Activated naive CD8-positive, alpha-beta T cell treated with anti-CD3 and anti-CD28 coated beads, Interleukin-2, amount 10 ng/mL, durations not matched to agents 7 days and 5 days (primary cell): ENCODE data around the gene LRBA. TPM values are rescaled to one million over a fixed set of nuclear protein-coding genes. Genes with fewer than 3 reads are reported as not detected.

Source experiments
- ATAC-seq: fragments of 150-1000 bp; cut with Tn5 transposase; one replicate; pipeline ENCODE4 v1.10.0; 2021; ENCODE audit warnings: low read depth, moderate library complexity
- POLR2A ChIA-PET: fragments of 350-600 bp; sonication (Branson Sonifier 250); formaldehyde crosslinking; loops from one replicate; lab custom pipeline; 2021; ENCODE audit warnings: antibody characterized with exemption; lab: Charles Lee
- DNase-seq: peaks from one replicate; pipeline ENCODE4 v3.0.0; 2021
- H3K27ac Mint-ChIP-seq: one replicate; pipeline ENCODE4 v1.8.0; 2022; ENCODE audit warnings: mild to moderate bottlenecking, mixed read lengths
- H3K27me3 Mint-ChIP-seq: one replicate; pipeline ENCODE4 v1.8.0; 2022; ENCODE audit warnings: mild to moderate bottlenecking, moderate library complexity, mixed read lengths
- H3K36me3 Mint-ChIP-seq: one replicate; pipeline ENCODE4 v1.8.0; 2021; ENCODE audit warnings: mild to moderate bottlenecking, mixed read lengths
- H3K4me1 Mint-ChIP-seq: one replicate; pipeline ENCODE4 v1.8.0; 2021; ENCODE audit warnings: mixed read lengths
- H3K4me3 Mint-ChIP-seq: one replicate; pipeline ENCODE4 v1.8.0; 2022; ENCODE audit warnings: mild to moderate bottlenecking, moderate library complexity, mixed read lengths
- H3K9me3 Mint-ChIP-seq: one replicate; pipeline ENCODE4 v1.8.0; 2021; ENCODE audit warnings: mixed read lengths
- total RNA-seq, 2 experiments: library from RNA; stranded (reverse); gene quantifications; one replicate each; pipeline ENCODE4 v1.2.3, GENCODE V29; 2021

LRBA gene
- total RNA-seq, 2 experiments from 2014 or later = 47.9 to 50.6 TPM

DNA sequence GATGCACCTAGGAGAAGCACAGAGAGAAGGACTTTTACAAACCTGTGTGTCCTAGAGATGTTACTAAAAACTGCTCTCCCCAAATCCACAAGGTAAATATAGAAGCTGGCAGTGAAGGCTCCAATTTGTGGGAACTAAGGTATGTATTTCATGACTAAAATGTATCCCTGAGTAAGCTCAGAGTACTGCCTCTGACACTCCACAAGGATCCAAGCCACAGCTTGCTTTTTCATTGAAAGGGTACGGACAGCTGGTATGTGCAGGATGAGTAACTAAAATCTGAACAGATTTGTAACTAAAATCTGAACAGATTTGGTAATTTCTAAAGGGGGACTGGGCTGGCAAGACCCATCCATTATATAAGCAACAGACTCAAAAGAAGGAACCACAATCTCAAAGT is 749.3 kb downstream of the LRBA start:
- Mint-ChIP-seq H3K4me1 (no peaks in the 10 kb centered on the region), H3K36me3 (peaks cover 26% of the 10 kb centered on the region), H3K4me3 (no peak overlapping the region), H3K9me3 (no peaks in the 10 kb centered on the region), H3K27ac (no peak overlapping the region), H3K27me3 (no peaks in the 10 kb centered on the region)
- DNase-seq = no peak
- no peak for ATAC-seq
- POLR2A ChIA-PET = no interaction called here

DNA sequence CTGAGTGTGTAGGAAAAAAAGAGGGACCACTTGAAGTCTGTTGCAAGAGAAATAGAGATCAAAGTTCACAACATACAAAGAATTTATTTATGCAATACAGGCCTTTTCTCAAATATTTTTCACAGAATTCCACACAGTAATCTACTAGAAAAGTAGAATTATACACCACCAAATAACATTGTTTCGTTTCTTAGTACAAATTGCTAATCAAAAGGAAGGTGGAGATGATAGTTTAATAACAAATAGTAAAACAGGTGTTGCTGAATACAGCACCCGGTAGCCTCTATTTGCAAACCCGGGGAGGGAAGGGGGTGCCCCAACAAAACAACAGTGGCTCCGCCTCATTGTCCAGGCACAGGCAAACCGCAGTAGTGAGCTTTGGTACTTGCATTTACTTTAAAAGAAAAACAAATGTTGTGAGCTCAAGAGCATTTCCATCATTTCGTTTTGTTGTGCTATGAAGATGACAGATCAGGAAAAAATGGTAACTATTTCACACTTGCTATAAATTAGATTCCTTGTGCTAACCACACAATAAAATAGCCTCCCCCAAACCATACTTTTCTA is 750.4 kb downstream of the LRBA start:
- Mint-ChIP-seq H3K9me3 (no peaks in the 10 kb centered on the region), H3K27me3 (no peaks in the 10 kb centered on the region), H3K4me3 (no peak overlapping the region), H3K36me3 (peaks cover 17% of the 10 kb centered on the region), H3K27ac (no peak overlapping the region), H3K4me1 (no peaks in the 10 kb centered on the region)
- ATAC-seq (no peak), DNase-seq (no peak)
- POLR2A ChIA-PET = no interaction called here

DNA sequence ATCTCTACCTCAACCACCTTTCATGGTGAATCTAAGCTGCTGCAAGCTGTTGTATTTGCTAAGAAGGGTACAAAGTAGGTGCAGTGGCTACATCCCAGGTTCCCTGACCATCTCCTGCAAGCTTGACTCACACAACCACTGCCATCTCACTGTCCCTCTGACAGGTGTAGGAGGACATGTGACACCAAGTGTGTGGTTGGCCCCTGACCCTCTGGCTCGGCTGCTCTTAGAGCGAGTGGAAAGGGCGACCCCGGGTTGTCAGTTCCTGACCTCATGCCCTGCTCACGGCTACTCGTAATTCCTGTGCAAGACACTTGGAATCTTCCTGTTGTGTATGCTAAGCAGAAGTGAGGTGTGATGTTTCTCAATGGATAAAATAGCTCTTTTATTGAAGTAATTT is 752.5 kb downstream of the LRBA start:
- H3K27ac Mint-ChIP-seq = peak overlapping the region; percentile 33
- ATAC-seq = no peak

DNA sequence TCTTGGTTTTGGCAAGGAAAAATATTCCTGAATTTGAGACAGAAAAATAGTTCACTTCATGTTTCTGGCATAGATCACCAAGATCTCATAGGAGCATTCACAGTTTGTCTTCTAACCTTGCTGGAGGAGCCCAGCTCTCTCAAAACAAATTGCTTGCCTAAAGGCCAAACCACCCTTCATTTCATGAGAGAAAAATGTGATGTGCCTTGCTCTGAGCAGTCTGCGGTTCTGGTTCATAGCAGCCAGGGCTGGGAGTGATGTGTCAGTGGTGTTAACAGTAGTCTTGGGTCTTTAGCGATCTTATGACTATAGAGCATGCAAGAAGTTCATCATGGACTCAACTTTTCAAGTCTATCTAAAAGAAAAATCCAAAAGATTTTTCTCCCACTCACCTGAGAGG is 753.5 kb downstream of the LRBA start:
- H3K36me3 Mint-ChIP-seq = peaks cover 7% of the 10 kb centered on the region
- POLR2A ChIA-PET = no interaction called here
- DNase-seq (no peak), ATAC-seq (no peak)
- no peaks in the 10 kb centered on the region for H3K9me3 Mint-ChIP-seq
- H3K27ac Mint-ChIP-seq = no peak overlapping the region
- no peak overlapping the region for H3K4me3 Mint-ChIP-seq
- no peaks in the 10 kb centered on the region for H3K27me3 Mint-ChIP-seq
- no peaks in the 10 kb centered on the region for H3K4me1 Mint-ChIP-seq

More for the DNA sequence above, 752.5 kb downstream of the LRBA start:
- no peaks in the 10 kb centered on the region for H3K4me1 Mint-ChIP-seq
- no peaks in the 10 kb centered on the region for H3K9me3 Mint-ChIP-seq
- no peak for DNase-seq
- H3K27me3 Mint-ChIP-seq = no peaks in the 10 kb centered on the region
- POLR2A ChIA-PET = no interaction called here
- no peak overlapping the region for H3K4me3 Mint-ChIP-seq
- peaks cover 11% of the 10 kb centered on the region for H3K36me3 Mint-ChIP-seq

DNA sequence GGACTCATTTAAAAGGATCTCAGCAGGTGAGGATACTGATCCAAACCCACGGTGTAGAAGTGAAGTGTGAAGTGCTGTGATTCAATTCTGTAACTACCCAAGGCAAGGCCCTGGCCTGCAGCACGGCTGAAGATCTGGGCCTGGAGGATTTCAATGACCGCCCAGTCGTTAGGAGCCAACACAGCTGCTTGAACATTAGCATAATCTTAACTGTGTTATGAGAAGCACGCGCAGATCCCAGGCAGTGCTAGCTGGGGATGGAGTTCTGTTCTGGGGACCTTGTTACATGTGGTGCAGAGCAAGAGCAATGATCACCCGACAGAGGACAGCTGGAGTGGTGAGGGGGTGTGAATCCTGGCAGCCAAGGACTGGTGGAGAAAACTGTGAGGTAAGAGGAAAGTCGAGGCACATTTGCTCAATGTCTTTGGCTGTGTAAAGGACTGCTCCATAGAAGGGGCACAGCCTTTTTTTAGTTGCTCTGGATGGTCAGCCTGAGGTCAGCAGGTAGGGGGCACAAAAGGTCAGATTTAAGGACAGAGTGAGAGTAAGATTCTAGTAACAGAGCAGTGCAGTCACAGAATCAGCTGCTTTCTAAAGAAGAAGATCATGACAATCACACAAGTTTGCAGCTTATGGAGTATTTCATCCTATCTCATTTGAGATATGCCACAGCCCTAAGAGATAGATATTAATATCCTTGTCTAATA is 755.1 kb downstream of the LRBA start:
- POLR2A ChIA-PET = no interaction called here
- Mint-ChIP-seq H3K4me1 (no peaks in the 10 kb centered on the region), H3K27ac (no peak overlapping the region), H3K36me3 (peaks cover 6% of the 10 kb centered on the region), H3K4me3 (no peak overlapping the region), H3K9me3 (no peaks in the 10 kb centered on the region), H3K27me3 (no peaks in the 10 kb centered on the region)
- ATAC-seq (no peak), DNase-seq (no peak)

DNA sequence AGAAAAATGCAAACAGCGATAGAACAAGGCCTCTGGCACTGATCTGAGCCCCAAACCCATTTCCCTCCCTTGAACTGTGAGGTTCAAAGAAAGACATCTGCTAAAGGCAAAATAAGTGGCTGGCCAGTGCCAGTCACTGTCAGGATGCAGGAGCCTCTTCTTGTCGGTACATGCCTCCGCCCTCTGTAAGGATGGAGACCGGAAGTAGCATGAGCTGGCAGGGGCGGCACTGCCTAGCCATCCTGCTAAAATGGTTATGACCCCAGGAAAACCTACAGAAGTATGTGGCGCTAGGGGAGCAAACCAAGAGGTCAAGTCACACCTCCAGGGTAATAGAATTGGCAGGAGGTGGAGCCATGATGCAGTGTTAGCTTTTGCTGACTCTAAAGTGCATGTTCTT is 756.5 kb downstream of the LRBA start:
- POLR2A ChIA-PET = no interaction called here
- no peak overlapping the region for H3K4me3 Mint-ChIP-seq
- ATAC-seq (no peak), DNase-seq (no peak)
- no peaks in the 10 kb centered on the region for H3K9me3 Mint-ChIP-seq
- H3K4me1 Mint-ChIP-seq = no peaks in the 10 kb centered on the region
- no peaks in the 10 kb centered on the region for H3K27me3 Mint-ChIP-seq
- H3K36me3 Mint-ChIP-seq = peaks cover 3% of the 10 kb centered on the region
- no peak overlapping the region for H3K27ac Mint-ChIP-seq

DNA sequence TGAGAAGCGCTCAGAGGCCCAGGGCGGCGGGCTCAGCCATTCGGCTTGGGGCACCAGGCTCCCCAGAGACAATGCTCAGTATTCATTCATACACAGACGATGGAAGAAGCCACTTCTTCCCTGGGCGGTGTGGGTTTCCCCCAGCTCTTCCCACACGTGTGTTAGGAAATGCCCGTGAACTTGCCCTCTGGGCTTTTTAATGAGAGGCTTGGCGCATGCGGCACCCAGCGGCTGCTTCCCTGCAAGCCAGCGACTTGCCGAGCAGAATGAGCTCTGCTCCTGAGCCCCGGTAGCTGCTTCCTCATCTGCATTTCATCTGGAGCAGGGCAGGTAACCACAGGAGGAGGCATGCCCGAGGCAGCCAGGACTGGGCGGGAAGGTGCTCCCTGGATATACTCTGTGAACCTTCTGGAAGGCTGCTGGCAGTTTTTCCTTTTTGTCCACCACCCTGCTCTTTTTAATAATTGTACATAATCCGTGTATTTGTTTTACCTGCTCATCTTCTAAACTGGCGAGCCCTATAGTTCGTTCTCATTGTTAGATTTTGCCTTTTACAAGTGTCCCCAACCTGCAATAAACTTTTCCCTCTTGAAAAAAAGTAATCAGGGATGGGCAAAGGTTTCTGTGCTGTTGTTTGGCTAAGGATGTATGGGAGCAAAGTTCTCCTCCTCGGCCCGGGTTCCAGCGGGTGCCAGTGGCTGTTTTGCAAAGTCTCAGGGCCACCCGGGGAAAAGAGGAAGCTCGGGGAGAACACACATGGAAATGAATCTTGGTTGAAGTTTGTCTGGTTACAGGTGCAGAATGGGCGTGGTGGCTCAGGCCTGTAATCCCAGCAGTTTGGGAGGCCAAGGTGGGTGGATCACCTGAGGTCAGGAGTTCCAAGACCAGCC is 758.0 kb downstream of the LRBA start:
- no peak overlapping the region for H3K27ac Mint-ChIP-seq
- ATAC-seq (no peak), DNase-seq (no peak)
- no peaks in the 10 kb centered on the region for H3K36me3 Mint-ChIP-seq
- no peaks in the 10 kb centered on the region for H3K9me3 Mint-ChIP-seq
- POLR2A ChIA-PET = no interaction called here
- H3K27me3 Mint-ChIP-seq = no peaks in the 10 kb centered on the region
- no peak overlapping the region for H3K4me3 Mint-ChIP-seq
- no peaks in the 10 kb centered on the region for H3K4me1 Mint-ChIP-seq

DNA sequence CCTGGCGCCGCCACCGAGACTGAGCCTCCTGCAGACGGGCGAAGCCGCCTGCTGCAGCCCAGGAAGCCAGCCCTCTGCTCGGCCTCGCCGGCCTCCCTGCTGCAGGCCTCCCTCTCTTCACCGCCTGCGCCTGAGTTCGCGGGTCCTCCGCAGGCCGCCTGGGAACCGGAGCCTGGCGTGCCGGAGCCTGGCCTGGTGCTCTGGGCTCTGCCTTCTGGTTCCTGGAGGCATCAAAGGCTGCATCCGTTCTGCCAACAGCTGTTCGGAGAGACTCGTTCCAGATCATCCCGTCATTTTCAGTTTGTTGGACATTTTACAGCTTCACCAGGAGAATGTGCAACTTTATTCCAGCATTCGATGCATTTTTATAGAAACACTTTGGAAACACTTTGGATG is 758.9 kb downstream of the LRBA start:
- no peak overlapping the region for H3K27ac Mint-ChIP-seq

DNA sequence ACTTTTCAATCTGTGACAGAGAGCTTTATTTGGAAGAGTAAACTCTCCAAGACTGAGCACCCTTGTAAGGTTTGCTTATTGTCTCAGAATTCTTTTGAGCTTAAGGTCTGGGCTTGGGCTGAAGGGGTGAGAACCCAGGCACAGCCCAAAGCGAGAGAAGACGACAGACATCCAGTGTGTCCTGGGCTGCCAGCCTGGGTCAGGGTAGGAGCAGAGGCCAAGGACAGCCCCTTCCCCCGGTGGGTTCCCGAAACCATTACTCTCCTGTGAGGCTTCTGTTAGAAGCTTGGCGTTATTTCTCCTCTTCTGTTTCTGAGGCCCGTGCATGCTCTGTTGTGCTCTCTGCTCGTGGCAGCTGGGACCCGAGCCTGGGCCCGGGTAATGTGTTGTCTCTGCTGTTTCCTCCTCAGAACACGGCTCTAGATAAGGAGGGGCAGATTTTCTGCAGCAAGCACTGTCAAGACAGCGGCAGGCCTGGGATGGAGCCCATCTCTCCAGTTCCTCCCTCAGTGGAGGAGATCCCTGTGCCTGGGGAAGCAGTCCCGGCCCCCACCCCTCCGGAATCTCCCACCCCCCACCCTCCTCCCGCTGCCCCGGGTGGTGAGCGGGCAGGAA is 759.4 kb downstream of the LRBA start:
- H3K9me3 Mint-ChIP-seq = no peaks in the 10 kb centered on the region
- H3K36me3 Mint-ChIP-seq = no peaks in the 10 kb centered on the region
- no peaks in the 10 kb centered on the region for H3K4me1 Mint-ChIP-seq
- no peak overlapping the region for H3K27ac Mint-ChIP-seq
- ATAC-seq (no peak), DNase-seq (no peak)
- no peaks in the 10 kb centered on the region for H3K27me3 Mint-ChIP-seq
- POLR2A ChIA-PET = no interaction called here
- H3K4me3 Mint-ChIP-seq = no peak overlapping the region

More for the DNA sequence above, 758.9 kb downstream of the LRBA start:
- H3K4me3 Mint-ChIP-seq = no peak overlapping the region
- POLR2A ChIA-PET = no interaction called here
- ATAC-seq (no peak), DNase-seq (no peak)
- H3K9me3 Mint-ChIP-seq = no peaks in the 10 kb centered on the region
- H3K27me3 Mint-ChIP-seq = no peaks in the 10 kb centered on the region
- H3K36me3 Mint-ChIP-seq = no peaks in the 10 kb centered on the region
- no peaks in the 10 kb centered on the region for H3K4me1 Mint-ChIP-seq

DNA sequence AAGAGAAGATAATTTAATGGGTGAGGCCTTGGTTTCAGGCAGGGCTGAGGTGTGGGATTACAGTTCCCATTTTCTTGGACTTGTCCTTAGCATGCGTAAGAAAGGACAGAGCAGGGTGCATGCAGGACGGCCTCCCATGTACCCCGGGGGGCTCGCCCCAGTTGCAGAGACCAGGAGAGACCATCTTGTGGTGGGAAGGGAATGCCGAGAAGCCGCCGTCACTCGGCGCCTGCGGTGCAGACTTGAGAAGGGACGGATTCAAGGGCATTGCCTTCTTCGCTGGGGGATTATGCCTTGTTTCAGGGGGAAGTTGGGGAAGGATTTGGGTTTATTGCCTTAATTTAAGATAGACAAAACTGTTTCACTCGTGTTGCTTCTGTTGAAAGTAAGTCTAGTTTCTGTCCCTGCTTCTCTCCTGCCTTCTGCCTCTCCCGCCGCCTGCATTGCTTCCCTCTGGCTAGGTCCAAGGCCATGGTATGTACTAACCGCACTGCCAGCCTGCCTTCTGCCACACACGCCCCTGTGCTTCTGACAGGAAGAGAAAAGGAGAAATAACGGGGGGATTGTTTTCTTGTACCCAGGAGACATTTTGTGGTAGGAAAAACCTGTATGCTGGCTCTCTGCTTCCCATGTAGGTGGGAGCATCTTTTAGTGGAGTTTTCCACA is 761.0 kb downstream of the LRBA start:
- H3K27ac Mint-ChIP-seq = no peak overlapping the region
- no peaks in the 10 kb centered on the region for H3K27me3 Mint-ChIP-seq
- no peaks in the 10 kb centered on the region for H3K4me1 Mint-ChIP-seq
- H3K36me3 Mint-ChIP-seq = no peaks in the 10 kb centered on the region
- H3K9me3 Mint-ChIP-seq = no peaks in the 10 kb centered on the region
- ATAC-seq (no peak), DNase-seq (no peak)
- no peak overlapping the region for H3K4me3 Mint-ChIP-seq
- POLR2A ChIA-PET = no interaction called here

DNA sequence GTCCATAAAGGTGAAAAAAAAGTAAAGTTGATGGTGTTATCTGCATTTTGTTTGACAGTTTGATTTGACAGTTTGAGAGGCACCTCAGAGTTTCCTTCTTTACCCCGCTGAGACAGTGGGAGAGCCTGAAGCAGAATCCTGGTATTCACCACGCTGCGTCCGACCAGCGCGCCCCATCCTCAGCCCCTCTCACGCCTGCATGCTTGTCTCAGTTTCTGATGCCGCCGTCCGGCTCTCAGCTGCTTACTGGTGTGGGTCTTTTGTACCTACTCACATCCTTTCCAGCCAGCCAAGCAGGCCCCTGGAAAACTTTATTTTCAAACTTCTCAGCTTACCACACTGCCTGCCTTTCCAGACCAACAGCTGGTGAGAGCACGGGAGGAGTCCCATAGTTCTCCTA is 761.7 kb downstream of the LRBA start:
- DNase-seq = no peak
- no peaks in the 10 kb centered on the region for H3K4me1 Mint-ChIP-seq
- no peak overlapping the region for H3K27ac Mint-ChIP-seq
- no peaks in the 10 kb centered on the region for H3K36me3 Mint-ChIP-seq
- H3K27me3 Mint-ChIP-seq = no peaks in the 10 kb centered on the region
- H3K4me3 Mint-ChIP-seq = no peak overlapping the region
- no peaks in the 10 kb centered on the region for H3K9me3 Mint-ChIP-seq
- no peak for ATAC-seq
- POLR2A ChIA-PET = no interaction called here

DNA sequence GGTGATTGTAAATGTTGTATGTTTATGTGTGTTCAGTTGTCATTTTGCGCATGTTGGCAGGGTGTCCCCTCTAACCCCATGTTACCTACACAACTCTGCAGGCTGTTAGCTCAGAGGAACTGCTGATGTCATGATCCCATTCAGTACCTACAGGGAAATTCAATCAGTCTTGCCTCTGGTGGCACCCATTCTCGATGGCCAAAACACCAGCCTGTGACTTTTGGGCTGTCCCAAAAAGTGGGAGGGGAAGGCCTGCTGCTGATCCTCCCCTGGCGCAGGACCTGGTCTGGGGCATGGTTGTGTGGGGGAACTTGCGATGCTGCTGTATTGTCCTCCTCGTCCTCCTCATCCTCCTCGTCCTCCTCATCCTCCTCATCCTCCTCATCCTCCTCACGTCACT is 762.3 kb downstream of the LRBA start:
- no peak overlapping the region for H3K4me3 Mint-ChIP-seq
- POLR2A ChIA-PET = no interaction called here
- H3K36me3 Mint-ChIP-seq = no peaks in the 10 kb centered on the region
- H3K27me3 Mint-ChIP-seq = no peaks in the 10 kb centered on the region
- DNase-seq (no peak), ATAC-seq (no peak)
- H3K4me1 Mint-ChIP-seq = no peaks in the 10 kb centered on the region
- H3K9me3 Mint-ChIP-seq = no peaks in the 10 kb centered on the region
- H3K27ac Mint-ChIP-seq = no peak overlapping the region

DNA sequence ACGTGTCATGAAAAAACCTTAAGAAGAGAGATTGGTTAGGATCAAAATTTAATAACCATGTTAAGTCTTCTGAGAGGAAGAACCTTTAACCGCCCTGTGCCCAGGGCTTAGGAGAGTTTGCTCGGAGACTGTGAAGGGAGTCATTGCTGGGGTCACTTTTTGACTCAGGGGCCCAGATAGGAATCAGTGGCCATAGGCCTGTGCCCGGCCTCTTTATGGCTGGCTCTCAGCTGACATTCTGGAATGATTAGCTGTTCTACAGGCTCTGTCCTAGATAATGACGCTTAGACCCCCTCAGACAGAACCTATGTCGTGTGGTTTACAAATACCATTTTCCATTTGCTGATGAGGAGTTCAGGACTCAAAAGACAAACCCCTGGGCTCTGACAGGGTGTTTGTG is 762.8 kb downstream of the LRBA start:
- H3K27me3 Mint-ChIP-seq = no peaks in the 10 kb centered on the region
- POLR2A ChIA-PET = no interaction called here
- H3K9me3 Mint-ChIP-seq = no peaks in the 10 kb centered on the region
- H3K36me3 Mint-ChIP-seq = no peaks in the 10 kb centered on the region
- ATAC-seq (no peak), DNase-seq (no peak)
- H3K4me1 Mint-ChIP-seq = no peaks in the 10 kb centered on the region
- H3K4me3 Mint-ChIP-seq = no peak overlapping the region
- H3K27ac Mint-ChIP-seq = no peak overlapping the region
